Transverse colon (tissue), 4 donors: ENCODE results near the gene SSRP1.

ENCODE experiments used
- POLR2AphosphoS5 ChIP-seq, 3 donors: sonication (generic); formaldehyde crosslinking; IDR thresholded peaks; one replicate each; pipeline ENCODE4 v1.6.1; 2016; ENCODE audit warnings: antibody characterized with exemption in 3 of 3
- TF ChIP-seq, protein P1 (sequence below), 5 experiments: fragments of 200-600 bp in 3 of 5; fragments of 450-650 bp in 2 of 5; sonication (generic) in 3 of 5; IDR thresholded peaks; 1 replicate in 2 of 5; 2 replicates in 3 of 5; pipeline ENCODE4 v1.5.1; 2016 to 2017; ENCODE audit warnings: antibody characterized with exemption in 5 of 5, inconsistent platforms in 3 of 5, mild to moderate bottlenecking in 2 of 5, moderate library complexity in 1 of 5

- TF ChIP-seq, protein P1, sequence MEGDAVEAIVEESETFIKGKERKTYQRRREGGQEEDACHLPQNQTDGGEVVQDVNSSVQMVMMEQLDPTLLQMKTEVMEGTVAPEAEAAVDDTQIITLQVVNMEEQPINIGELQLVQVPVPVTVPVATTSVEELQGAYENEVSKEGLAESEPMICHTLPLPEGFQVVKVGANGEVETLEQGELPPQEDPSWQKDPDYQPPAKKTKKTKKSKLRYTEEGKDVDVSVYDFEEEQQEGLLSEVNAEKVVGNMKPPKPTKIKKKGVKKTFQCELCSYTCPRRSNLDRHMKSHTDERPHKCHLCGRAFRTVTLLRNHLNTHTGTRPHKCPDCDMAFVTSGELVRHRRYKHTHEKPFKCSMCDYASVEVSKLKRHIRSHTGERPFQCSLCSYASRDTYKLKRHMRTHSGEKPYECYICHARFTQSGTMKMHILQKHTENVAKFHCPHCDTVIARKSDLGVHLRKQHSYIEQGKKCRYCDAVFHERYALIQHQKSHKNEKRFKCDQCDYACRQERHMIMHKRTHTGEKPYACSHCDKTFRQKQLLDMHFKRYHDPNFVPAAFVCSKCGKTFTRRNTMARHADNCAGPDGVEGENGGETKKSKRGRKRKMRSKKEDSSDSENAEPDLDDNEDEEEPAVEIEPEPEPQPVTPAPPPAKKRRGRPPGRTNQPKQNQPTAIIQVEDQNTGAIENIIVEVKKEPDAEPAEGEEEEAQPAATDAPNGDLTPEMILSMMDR (IDR thresholded peaks at IDR 0.05) = no peak
- TF ChIP-seq POLR2AphosphoS5 (IDR thresholded peaks at IDR 0.05) = no peak
Observed at GRCh38 chr11:57316017-57316416, 19.7 kb downstream of the SSRP1 start.
